Choroid plexus epithelial cell (primary cell): ENCODE results near the gene BIRC6.

ENCODE experiments used
- DNase-seq: peaks from one replicate; pipeline ENCODE4 v3.0.0-alpha.2; 2010; ENCODE audit warnings: low read depth
- H3K4me3 ChIP-seq: 2 replicates; pipeline ENCODE4 v1.5.1; 2011; ENCODE audit warnings: low read depth, mild to moderate bottlenecking, control low read depth, low read length, moderate library complexity
- TF ChIP-seq, protein P1 (sequence below): conservative IDR thresholded peaks from 2 replicates; pipeline ENCODE4 v1.5.1; 2011; ENCODE audit warnings: low read depth, mild to moderate bottlenecking, control low read depth, inconsistent platforms, low read length, moderate library complexity

The BIRC6 gene

DNA sequence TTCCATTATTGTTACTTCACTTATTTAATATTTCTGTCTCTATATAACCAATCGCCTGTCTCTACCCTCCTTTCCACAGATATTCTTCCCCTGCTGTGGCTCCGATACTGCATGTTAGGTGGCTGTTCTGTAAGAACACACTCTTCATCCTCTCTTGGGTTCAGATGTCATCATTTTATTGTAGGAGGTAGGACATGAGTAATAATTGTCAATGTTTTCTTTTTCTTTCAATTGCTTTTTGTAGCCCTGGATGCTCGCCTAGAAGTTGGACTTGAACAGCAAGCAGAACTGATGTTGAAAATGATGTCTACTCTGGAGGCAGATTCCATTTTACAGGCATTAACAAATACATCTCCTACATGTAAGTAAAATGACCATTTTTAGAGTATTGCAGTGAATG, 128.6 kb downstream of the BIRC6 start:
- peak; percentile 46 for DNase-seq
- H3K4me3 ChIP-seq: no peak overlapping the region
- TF ChIP-seq, protein P1, sequence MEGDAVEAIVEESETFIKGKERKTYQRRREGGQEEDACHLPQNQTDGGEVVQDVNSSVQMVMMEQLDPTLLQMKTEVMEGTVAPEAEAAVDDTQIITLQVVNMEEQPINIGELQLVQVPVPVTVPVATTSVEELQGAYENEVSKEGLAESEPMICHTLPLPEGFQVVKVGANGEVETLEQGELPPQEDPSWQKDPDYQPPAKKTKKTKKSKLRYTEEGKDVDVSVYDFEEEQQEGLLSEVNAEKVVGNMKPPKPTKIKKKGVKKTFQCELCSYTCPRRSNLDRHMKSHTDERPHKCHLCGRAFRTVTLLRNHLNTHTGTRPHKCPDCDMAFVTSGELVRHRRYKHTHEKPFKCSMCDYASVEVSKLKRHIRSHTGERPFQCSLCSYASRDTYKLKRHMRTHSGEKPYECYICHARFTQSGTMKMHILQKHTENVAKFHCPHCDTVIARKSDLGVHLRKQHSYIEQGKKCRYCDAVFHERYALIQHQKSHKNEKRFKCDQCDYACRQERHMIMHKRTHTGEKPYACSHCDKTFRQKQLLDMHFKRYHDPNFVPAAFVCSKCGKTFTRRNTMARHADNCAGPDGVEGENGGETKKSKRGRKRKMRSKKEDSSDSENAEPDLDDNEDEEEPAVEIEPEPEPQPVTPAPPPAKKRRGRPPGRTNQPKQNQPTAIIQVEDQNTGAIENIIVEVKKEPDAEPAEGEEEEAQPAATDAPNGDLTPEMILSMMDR: no peak

- H3K4me3 ChIP-seq: no peak overlapping the region
- TF ChIP-seq, protein P1: no peak
- no peak for DNase-seq
Observed at GRCh38 chr2:32489061-32489460, 132.2 kb downstream of the BIRC6 start.

GRCh38 chr2:32491346-32491745, 134.5 kb downstream of the BIRC6 start:
- DNase-seq: no peak
- TF ChIP-seq, protein P1: no peak

GRCh38 chr2:32495139-32495538, 138.3 kb downstream of the BIRC6 start:
- no peak overlapping the region for H3K4me3 ChIP-seq
- DNase-seq: peak; percentile 67
- TF ChIP-seq, protein P1: no peak

More at GRCh38 chr2:32491346-32491745, 134.5 kb downstream of the BIRC6 start:
- H3K4me3 ChIP-seq: no peak overlapping the region

DNA sequence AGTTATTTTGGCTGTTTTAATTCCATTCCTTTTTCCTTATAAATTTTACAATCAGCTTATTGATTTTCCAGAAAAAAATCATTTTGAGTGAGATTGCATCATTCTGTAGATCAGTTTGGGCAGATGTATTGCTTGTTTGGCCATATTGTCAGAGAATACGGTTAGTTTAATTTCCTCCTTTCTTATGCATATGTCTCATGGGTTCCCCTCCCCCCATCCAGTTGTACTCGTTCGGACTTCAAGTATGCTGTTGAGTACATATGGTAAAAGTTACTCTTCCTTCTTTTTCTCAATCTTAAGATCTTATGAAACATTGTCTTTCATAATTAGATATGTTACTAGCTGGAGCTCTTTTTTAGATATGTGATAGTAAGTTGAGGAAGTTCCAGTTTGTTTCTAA, 139.8 kb downstream of the BIRC6 start:
- TF ChIP-seq, protein P1: no peak
- H3K4me3 ChIP-seq: no peak overlapping the region
- no peak for DNase-seq

DNA sequence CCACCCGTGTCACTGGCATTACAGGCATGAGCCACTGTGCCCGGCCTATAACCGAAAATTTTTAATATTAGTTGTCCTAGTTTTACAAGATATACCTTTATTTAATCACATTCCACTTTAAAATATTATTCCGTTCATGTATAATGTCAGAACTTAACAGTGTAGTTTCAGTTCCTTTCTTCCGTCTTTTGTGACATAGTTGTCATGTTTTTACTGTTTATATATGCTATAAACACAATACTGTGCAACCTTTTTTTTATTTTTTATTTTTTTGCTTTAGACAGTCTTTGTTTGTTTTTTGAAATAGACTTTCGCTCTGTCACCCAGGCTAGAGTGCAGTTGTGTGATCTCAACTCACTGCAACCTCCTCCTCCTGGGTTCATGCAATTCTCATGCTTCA, 141.5 kb downstream of the BIRC6 start:
- no peak for DNase-seq
- H3K4me3 ChIP-seq: no peak overlapping the region
- TF ChIP-seq, protein P1: no peak

DNA sequence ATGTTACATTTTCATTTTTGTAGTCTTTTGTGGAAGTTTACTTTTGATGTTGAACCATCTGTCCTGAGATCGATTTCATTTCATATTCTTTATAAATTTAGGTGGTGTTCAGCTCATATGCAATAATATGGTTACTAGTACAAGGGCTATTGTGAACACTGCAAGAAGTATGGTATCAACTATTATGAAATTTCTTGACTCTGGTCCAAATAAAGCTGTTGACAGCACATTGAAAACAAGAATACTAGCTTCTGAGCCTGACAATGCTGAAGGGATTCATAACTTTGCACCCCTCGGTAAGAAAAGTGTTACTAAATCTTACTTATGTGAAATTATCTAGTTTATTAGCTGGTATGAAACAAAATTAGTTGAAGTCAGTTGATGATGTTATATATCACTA, 146.1 kb downstream of the BIRC6 start:
- no peak overlapping the region for H3K4me3 ChIP-seq
- DNase-seq: peak; percentile 44
- TF ChIP-seq, protein P1: no peak
